Hindlimb muscle (tissue), 1 donor: ENCODE data around the gene HCN1. TPM values are rescaled to one million over a fixed set of nuclear protein-coding genes. Genes with fewer than 3 reads are reported as not detected.
A peak's percentile ranks its signal among the peaks of the same experiment; 100 is the strongest.
"Not testable (repeated sequence)": the region's sequence is repeated elsewhere in the genome, so short reads cannot be mapped to it uniquely, and the experiment has no call there.

ENCODE experiments used
- DNase-seq: peaks from one replicate; pipeline ENCODE4 v3.0.0-alpha.2; 2013
- polyA plus RNA-seq: library from polyadenylated mRNA; unstranded; fragments of 120-200 nt; gene quantifications from one replicate; pipeline ENCODE4 v1.2.1, GENCODE V29; 2013; ENCODE audit not compliant: insufficient read length

The HCN1 gene
- polyA plus RNA-seq, 1 donor: 1.8 TPM

GRCh38 chr5:45609661-45610060 lies 86.5 kb downstream of the HCN1 start:
- no peak for DNase-seq

- DNase-seq: no peak
Observed at GRCh38 chr5:45604092-45604491, 92.1 kb downstream of the HCN1 start.

- no peak for DNase-seq
Observed at GRCh38 chr5:45601424-45601823, 94.8 kb downstream of the HCN1 start.

- DNase-seq: no peak
Observed at GRCh38 chr5:45596320-45596719, 99.9 kb downstream of the HCN1 start.

- DNase-seq: not testable (repeated sequence)
Observed at GRCh38 chr5:45586001-45586400, 110.2 kb downstream of the HCN1 start.

- DNase-seq: no peak
Observed at GRCh38 chr5:45578270-45578669, 117.9 kb downstream of the HCN1 start.

GRCh38 chr5:45568813-45569212 lies 127.4 kb downstream of the HCN1 start:
- no peak for DNase-seq

GRCh38 chr5:45542421-45542820 lies 153.8 kb downstream of the HCN1 start:
- no peak for DNase-seq

GRCh38 chr5:45533663-45534062 lies 162.5 kb downstream of the HCN1 start:
- DNase-seq: no peak

- no peak for DNase-seq
Observed at GRCh38 chr5:45532826-45533624, 163.2 kb downstream of the HCN1 start.

GRCh38 chr5:45521067-45521466 lies 175.1 kb downstream of the HCN1 start:
- DNase-seq: no peak

GRCh38 chr5:45512521-45512920 lies 183.7 kb downstream of the HCN1 start:
- DNase-seq: no peak

- DNase-seq: no peak
Observed at GRCh38 chr5:45509371-45509770, 186.8 kb downstream of the HCN1 start.

GRCh38 chr5:45508135-45508534 lies 188.0 kb downstream of the HCN1 start:
- DNase-seq: no peak

- peak; percentile 25 for DNase-seq
Observed at GRCh38 chr5:45507178-45507577, 189.0 kb downstream of the HCN1 start.

GRCh38 chr5:45499006-45499405 lies 197.2 kb downstream of the HCN1 start:
- DNase-seq: not testable (repeated sequence)

GRCh38 chr5:45491368-45491767 lies 204.8 kb downstream of the HCN1 start:
- no peak for DNase-seq

GRCh38 chr5:45484781-45485180 lies 211.4 kb downstream of the HCN1 start:
- no peak for DNase-seq

- peak; percentile 1 for DNase-seq
Observed at GRCh38 chr5:45454114-45454513, 242.1 kb downstream of the HCN1 start.

GRCh38 chr5:45444856-45445255 lies 251.3 kb downstream of the HCN1 start:
- DNase-seq: not testable (repeated sequence)

GRCh38 chr5:45440466-45440865 lies 255.7 kb downstream of the HCN1 start:
- DNase-seq: no peak

- DNase-seq: no peak
Observed at GRCh38 chr5:45437752-45438151, 258.4 kb downstream of the HCN1 start.

GRCh38 chr5:45417285-45417998 lies 278.7 kb downstream of the HCN1 start:
- no peak for DNase-seq
